ENCODE results near the gene ELOVL7.

DNA sequence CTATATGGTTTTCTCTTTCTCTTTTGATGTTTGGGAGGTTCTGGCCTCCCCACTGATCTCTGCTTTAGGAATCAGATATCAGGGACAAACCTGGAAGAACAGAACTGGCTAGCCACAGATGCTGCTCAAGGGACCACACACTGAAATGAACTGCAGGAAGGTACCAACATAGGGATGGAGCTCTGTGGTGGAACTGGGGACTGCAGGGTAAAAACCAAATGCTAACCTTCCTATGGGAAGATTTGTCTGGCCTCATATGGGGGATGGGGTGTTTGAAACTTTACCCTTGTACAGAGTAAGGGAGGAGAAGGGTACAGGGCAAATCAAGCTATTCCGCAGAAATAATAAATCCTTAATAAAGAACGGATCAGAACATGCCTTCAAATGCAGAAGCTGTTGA lies 49.4 kb downstream of the ELOVL7 start:
- TF ChIP-seq POLR2A (IDR thresholded peaks at IDR 0.05) = no peak
- no peak for TF ChIP-seq POLR2AphosphoS5 (IDR thresholded peaks at IDR 0.05)
- TF ChIP-seq CTCF (IDR thresholded peaks at IDR 0.05) = no peak

Data from upper lobe of left lung (tissue), 4 donors.